ENCODE measurements around the gene EXT2.
A peak's percentile ranks its signal among the peaks of the same experiment; 100 is the strongest.

The EXT2 gene

GRCh38 chr11:44137057-44137456 lies 41.6 kb downstream of the EXT2 start:
- no peak overlapping the region for H3K4me3 ChIP-seq (ENCODE audit: low read depth, low read length)
- no peak for TF ChIP-seq CTCF (conservative IDR thresholded peaks at IDR 0.05; ENCODE audit: low read depth, low read length)
- DNase-seq (ENCODE audit: low read depth), result no peak

- no peak for TF ChIP-seq CTCF (conservative IDR thresholded peaks at IDR 0.05; ENCODE audit: low read depth, low read length)
- no peak overlapping the region for H3K4me3 ChIP-seq (ENCODE audit: low read depth, low read length)
- DNase-seq (ENCODE audit: low read depth), result peak; percentile 70
Observed at GRCh38 chr11:44138286-44138685, 42.8 kb downstream of the EXT2 start.

- no peak overlapping the region for H3K4me3 ChIP-seq (ENCODE audit: low read depth, low read length)
- DNase-seq (ENCODE audit: low read depth), result no peak
- TF ChIP-seq CTCF (conservative IDR thresholded peaks at IDR 0.05; ENCODE audit: low read depth, low read length), result no peak
Observed at GRCh38 chr11:44138980-44139379, 43.5 kb downstream of the EXT2 start.

GRCh38 chr11:44139565-44140330 lies 44.3 kb downstream of the EXT2 start:
- H3K4me3 ChIP-seq (ENCODE audit: low read depth, low read length), result no peak overlapping the region
- no peak for DNase-seq (ENCODE audit: low read depth)
- no peak for TF ChIP-seq CTCF (conservative IDR thresholded peaks at IDR 0.05; ENCODE audit: low read depth, low read length)

- no peak for DNase-seq (ENCODE audit: low read depth)
- no peak overlapping the region for H3K4me3 ChIP-seq (ENCODE audit: low read depth, low read length)
- no peak for TF ChIP-seq CTCF (conservative IDR thresholded peaks at IDR 0.05; ENCODE audit: low read depth, low read length)
Observed at GRCh38 chr11:44140372-44140771, 44.9 kb downstream of the EXT2 start.

- no peak for DNase-seq (ENCODE audit: low read depth)
- TF ChIP-seq CTCF (conservative IDR thresholded peaks at IDR 0.05; ENCODE audit: low read depth, low read length), result no peak
Observed at GRCh38 chr11:44140805-44141204, 45.3 kb downstream of the EXT2 start.

More at GRCh38 chr11:44140805-44141204, 45.3 kb downstream of the EXT2 start:
- no peak overlapping the region for H3K4me3 ChIP-seq (ENCODE audit: low read depth, low read length)

Measured in choroid plexus epithelial cell (primary cell).